Mesenteric fat pad (tissue), 1 donor: Measurements from ENCODE around the gene RPAP2. TPM values are rescaled to one million over a fixed set of nuclear protein-coding genes. Genes with fewer than 3 reads are reported as not detected.
"Not testable (repeated sequence)": the region's sequence is repeated elsewhere in the genome, so short reads cannot be mapped to it uniquely, and the experiment has no call there.

Experiments
- DNase-seq: peaks from one replicate; pipeline ENCODE4 v3.0.0-alpha.2; 2020; ENCODE audit warnings: low spot score
- total RNA-seq: library from RNA; stranded (reverse); fragmentation: NEBNext Ultra II Directional; extraction: Animal tissue kit (Norgen Biotek cat#: 25700); gene quantifications from one replicate; pipeline ENCODE4 v1.2.1, GENCODE V29; 2021
- donor health status: DM: yes; HTN: yes; CAD: no.

The RPAP2 gene
- total RNA-seq, 1 donor from 2014 or later, result 29.0 TPM

DNA sequence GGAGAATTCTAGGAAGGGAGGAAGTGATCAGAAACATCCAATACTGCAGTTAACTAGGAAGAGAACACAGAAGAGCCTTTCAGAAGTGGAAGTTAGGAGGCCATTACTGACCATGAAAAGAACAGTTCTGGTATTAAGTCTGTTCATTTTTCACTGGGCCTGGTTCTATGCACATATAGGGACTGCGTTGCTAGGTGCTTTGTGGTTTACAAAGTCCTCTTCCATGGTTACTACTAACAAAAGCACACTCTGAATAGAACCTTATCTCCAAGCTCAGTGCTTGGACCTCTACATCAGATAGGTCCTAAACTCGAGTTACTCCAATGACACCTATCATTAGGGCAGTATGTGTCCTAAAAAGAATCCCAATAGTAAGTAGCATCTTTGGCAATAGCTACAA, 75.4 kb downstream of the RPAP2 start:
- DNase-seq, result no peak

DNA sequence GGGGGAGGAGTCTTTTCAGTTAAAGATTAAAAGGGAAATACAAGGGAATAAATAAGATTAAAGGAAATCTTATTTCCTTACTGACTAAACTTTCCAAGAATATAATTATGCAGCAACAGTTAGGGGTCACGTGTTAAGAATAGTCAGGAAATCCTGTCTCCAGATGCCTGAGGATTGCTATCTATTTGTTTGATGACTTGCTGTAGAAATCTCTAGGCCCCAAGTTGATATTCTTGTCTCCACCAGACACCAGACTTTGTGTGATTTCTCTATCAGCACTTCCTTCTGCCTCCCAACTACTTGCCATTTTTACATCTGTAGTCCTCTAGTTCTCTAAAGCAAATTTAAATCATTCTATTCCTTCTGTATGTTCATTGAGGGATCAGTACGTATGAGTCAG, 77.5 kb downstream of the RPAP2 start:
- DNase-seq, result no peak

DNA sequence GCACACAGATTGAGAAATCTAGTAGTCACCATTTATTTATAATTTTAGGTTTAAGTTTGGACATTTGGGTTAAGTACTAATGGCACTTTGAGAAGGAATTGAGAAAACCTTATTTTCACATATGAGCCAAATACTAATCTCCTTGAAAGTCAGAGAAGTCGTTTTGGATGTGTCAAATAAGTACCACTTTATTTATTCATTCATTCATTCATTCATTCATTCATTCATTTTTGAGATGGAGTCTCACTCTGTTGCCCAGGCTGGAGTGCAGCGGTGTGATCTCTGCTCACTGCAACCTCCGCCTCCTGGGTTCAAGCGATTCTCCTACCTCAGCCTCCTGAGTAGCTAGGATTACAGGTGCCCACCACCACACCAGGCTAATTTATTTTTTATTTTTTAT, 79.1 kb downstream of the RPAP2 start:
- not testable (repeated sequence) for DNase-seq

DNA sequence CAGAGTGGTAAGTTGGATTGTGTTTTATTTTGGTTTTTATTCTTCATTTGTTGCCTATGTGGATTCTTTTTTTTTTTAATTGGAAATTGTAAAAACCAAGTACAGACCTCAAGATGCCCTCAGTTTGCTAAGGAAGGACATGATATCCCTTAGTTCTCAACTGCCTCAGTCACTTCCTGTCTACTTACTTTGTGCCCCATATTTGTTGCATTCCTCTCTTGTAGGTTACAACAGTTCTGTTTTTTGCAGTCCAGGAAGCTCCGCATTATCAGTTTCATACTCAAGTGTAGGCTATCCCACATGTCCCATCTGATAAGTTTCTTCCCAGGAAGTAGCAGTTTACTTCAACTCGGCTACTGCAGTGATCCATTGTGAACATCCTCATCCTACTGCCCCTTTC, 82.0 kb downstream of the RPAP2 start:
- DNase-seq, result no peak

DNA sequence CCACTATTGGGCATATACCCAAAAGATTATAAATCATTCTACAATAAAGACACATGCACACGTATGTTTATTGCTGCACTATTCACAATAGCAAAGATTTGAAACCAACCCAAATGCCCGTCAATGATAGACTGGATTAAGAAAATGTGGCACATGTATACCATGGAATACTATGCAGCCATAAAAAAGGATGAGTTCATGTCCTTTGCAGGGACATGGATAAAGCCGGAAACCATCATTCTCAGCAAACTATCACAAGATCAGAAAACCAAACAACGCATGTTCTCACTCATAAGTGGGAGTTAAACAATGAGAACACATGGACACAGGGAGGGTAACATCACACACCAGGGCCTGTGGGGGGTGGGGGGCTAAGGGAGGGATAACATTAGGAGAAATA, 95.1 kb downstream of the RPAP2 start:
- DNase-seq, result not testable (repeated sequence)

DNA sequence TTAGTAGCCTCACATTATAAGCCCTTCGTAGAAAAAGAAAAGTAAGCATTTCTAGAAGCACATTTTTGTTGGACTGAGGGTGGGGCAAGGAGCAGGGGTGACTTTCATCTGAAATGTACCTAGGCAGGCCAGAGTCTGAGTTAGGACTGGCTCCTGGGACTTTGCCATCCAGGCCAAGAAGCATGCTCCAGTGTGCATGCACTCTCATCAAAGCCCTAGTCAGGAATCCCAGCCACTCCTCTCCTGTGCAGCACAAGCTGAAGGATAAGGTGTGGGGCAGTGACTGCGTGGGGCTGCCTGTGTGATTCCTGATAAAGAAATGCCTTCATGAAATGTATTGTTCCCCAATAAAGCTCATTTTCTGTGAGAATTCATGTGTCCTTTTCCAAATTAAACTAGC, 99.7 kb downstream of the RPAP2 start:
- no peak for DNase-seq

DNA sequence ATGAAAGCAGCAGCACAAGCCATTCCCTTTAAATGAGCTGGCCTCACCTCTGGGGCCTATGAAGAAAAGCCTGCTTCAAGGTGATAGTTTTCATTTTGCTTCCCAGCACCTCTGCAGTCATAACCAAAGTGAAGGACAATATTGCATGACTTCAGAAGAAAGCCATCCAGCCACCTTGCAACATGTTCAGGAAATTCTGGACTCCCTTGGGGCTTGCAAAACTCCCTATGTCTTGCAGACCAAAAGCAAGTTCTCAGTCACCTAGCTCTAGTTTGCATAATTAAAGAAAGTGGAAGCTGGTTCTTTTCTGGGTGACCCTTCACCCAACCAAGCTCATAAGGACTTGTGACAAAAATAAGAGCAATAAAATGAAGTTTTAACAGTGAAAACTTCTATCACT, 100.2 kb downstream of the RPAP2 start:
- DNase-seq, result no peak

DNA sequence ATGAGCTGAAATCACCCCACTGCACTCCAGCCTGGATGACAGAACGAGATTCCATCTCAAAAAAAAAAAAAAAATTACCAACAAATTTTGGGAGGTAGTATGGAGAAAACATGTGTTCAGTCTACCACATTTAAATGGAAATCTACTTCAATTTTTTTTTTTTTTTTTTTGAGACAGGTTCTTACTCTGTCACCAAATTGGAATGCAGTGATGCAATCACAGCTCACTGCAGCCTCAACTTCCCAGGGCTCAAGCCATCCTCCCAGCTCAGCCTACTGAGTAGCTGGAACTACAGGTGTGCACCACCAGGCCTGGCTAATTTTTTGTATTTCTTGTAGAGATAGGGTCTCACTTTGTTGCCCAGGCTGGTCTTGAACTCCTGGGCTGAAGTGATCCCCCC, 105.8 kb downstream of the RPAP2 start:
- no peak for DNase-seq

DNA sequence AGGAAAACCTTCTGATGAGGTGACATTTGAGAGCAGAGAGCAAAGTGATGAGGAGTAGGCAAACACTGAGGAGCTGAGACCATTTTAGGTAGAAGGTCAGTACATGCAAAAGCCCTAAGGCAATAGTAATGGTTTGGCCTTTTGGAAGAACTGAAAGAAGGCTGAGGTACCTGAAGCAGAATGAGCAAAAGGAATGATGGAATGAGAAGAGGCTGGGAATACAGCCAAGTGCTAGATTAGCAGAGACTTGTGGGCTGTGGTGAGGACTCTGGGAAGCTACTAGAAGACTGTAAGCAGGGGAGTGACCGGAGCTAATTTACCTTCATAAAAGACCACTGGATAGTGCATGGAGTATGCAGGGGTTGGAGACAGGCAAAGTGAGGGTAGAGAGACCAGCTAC, 110.0 kb downstream of the RPAP2 start:
- DNase-seq, result no peak

DNA sequence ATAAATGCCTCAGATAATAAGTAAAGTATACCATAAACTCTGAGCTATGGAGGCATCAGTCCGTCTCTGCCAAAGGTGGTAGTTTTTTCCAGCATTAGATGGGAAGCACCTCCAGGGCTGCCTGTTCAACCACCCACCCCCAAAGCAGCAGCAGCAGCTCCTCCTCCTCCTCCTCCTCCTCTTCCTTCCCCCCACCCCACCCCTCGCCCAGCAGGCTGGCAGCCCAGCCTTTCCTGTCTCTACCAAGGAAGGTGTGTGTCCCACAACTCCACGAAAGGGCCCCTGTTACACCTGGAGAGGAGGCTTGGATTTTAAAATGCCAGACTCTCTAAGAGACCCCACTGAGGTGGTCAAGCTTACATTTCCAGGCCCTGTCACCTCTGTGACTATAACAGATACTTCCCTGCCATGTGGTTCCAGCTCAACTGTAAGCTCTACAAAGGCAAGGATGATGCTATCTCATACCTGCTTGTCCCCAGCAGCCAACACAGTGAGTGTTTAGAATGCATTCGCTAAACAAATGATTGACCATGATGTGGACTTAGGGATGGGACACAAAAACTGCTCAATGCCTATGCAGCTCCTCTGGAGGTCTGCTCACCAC, 111.2 kb downstream of the RPAP2 start:
- DNase-seq, result no peak

DNA sequence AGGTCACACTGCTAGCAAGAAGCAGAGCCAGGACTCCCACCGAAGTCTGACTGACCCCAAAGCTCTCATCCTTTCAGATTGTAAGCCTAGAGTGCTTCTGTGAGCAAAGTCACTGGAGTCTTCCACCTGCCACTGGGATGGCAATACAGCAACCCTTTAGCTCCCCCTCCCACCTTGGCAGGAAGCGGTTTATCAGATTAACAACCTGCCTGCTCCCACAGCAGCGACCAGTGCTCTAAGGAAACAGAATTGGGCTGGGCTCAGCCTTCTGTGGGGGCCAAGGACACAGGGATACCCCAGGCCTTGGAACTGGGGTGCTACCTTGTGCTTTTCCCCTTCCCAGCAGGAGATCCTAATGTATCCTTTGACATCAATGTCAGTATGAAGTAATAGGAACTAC, 111.8 kb downstream of the RPAP2 start:
- DNase-seq, result no peak

DNA sequence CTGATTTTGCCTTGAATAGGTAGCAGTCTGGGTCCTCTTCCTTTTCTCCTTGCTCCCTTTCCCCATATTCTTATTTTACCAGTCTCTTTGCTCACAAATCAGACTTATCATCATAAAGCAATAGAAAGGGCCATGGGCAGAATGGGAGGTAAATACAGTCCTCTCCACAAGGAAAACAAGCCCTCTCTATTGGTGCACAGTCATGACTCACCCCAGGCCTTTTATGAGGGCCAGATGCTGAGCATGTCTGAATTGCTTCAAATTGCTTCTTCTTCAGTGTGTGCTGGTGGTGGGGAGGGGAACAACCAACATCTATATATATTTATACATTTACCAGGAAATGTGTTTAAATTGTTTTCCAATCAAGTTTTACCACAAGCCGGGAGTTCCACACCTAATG, 112.7 kb downstream of the RPAP2 start:
- no peak for DNase-seq

DNA sequence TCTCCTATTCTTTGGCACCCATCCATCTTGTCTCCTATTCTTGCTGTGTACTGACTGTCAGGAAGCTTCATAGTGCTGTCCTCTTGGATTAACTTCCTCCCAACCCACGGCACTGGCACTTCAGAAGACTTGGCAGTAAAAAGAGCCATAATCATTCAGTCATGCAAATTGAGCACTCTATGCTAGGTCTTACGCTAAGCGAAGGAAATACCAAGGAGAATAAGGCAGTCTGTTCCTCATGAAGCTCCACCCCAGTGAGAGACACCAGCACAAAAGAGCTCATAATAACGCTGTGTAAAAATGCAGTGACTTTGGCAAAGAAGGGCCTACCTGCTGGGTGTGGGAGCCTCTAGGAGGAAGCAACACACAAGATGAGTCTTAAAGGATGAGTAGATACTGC, 120.8 kb downstream of the RPAP2 start:
- no peak for DNase-seq

DNA sequence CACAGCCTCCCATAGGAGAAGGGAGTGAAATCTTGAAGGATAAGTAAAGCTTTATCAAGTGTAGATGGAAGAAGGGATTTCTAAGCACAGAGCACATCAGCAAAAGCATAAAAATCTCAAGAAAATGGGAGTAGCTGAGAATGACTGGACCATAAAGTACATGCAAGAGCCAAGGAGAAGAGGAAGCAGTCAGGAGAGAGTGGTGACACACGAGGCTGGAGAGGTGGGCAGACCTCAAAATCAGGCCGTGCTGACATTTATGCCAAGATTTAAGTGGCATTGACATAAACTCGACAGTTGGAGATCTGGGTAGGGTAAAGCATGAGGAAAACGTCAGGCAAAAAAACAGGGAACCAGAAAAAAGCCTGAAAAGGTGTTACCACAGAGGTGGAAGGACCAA, 125.5 kb downstream of the RPAP2 start:
- no peak for DNase-seq

DNA sequence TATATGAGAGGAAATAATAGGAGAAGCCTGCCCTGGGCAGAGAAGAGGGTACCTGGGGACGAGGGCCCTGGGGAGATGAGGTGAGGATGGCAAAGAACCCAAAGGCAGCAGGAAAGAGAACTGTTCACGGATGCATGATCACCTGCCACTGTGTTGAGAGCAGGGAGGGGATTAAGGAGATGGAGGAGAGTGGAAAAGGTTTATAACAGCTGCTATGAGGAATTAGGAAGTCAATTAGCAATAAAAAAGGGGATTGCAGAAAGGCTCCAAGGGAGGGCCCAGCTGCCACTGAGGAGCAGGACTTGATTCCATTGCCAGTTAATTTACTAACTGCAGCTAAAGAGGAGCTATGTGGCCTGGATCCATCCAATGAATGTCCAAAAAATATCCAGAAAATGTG, 126.8 kb downstream of the RPAP2 start:
- no peak for DNase-seq

DNA sequence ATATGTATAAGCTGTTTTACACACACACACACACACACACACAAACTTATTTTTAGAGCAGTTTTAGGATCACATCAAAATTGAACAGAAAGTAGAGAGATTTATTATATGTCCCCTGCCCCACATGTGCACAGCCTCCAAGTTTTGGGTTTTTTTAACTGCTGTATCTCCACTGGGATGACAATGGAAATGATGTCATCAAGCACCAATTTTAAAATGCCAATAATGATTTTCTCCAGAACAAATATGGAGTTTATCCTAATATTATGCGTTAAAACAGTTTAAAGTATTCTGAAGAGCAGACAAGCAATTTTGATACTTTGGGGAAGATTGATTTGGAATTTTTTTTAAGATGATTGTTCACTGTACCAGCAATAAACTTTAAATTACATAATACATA, 131.2 kb downstream of the RPAP2 start:
- DNase-seq, result no peak

DNA sequence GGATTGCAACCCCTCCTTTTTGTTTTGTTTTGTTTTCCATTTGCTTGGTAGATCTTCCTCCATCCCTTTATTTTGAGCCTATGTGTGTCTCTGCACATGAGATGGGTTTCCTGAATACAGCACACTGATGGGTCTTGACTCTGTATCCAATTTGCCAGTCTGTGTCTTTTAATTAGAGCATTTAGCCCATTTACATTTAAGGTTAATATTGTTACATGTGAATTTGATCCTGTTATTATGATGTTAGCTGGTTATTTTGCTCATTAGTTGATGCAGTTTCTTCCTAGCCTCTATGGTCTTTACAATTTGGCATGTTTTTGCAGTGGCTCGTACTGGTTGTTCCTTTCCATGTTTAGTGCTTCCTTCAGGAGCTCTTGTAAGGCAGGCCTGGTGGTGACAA, 135.7 kb downstream of the RPAP2 start:
- not testable (repeated sequence) for DNase-seq

DNA sequence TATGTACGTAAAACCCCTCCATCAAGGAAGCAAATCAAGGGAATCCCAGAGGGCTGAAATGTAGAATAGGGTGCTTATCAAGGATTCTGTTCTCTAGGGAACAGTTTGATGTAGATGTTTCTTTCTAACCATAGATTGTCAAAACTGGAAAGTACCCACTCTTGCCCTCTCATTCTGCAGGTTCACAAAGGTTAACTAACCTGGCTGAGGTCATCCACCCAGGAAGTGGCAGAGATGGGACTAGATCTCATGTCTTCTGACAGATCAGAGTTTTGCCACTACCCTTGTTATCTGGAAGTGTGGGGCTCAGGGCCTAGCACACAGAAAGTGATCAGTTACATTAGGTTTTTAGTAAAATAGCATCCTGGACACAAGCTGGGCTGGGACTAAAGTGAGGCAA, 140.4 kb downstream of the RPAP2 start:
- DNase-seq, result no peak

DNA sequence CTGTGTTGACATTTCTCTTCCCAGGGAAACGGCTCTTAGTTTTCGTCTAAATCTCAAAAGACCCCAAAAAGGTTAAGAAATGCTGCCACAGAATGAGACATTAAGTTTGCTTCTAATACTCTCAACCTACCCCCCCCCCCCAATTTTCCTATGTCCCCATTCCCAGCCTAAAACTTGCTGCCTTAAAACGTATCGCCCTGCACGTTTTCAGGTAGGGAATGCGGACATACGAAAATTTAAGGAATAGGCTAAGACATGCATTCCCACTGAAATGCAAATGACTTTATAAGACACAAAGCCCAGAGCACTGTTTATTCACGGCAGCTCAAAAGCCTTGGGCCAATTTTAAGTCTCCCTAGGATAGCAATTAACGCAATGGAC, 142.4 kb downstream of the RPAP2 start:
- no peak for DNase-seq

DNA sequence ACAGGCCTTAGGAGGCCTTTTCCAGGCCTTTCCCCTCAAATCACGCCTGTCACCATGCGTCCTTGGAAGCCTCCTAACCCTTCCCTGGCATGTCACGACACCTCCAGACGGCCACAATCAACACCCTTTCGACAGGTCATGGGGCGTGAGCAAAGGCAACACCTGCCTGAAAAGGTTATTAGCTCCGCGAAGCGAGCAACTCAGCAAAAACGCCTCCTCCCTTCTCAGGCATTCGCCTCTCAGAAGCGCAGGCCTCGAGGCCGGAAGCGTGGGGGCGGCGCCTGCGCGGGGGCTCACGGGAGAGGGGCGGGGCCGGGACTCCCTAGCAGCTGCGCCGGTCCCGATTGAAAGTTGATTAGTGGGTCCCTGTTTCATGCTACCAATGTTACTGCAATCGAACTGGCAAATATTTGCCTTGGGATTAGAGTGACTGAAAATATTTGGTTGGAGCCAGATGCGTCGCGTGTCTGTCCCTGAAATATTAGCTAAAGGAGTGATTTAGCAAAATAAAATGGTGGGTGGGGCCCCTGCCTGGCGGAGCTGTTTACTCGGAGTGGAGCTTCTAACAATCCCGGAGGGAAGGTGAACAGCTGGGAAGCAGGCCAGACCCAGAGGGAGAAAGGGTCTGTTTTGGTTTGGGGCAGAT, 143.0 kb downstream of the RPAP2 start:
- DNase-seq, result no peak

DNA sequence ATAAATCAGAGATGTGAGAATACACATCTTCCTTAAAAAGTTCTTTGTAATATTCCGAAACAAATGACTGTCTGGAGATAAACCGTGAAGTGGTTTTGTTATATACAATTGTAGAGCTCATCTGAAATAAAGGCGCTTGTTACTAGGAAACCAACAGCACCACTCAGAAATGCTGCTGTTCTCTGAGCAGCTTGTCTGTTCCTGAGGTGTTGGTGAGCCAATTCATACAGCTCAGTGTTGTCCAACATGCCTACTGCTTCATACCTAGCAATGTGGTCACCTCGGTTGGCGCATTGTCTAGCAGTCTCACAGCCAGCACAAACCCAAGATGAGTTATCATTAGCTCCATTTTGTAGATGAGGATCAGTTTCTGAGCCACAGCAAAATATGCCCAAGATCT, 143.5 kb downstream of the RPAP2 start:
- no peak for DNase-seq

DNA sequence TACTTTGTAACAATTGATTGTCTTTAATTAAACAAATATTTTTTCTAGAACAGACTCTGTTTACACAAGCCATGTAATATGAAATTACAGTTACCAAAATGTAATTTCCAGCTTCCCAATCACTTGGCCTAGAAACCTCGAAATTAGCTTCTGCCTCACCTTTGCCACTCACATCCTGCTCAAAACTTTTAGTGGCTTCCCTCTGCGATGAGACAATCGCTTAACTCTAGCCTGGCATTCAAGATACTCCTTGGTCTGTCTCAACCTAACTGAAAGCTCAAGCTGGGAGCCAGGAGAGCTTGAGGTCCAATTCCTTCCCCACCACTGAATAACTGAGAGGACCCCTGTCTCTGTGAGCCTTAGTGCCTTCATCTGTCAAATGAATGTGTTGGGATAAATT, 145.0 kb downstream of the RPAP2 start:
- no peak for DNase-seq

DNA sequence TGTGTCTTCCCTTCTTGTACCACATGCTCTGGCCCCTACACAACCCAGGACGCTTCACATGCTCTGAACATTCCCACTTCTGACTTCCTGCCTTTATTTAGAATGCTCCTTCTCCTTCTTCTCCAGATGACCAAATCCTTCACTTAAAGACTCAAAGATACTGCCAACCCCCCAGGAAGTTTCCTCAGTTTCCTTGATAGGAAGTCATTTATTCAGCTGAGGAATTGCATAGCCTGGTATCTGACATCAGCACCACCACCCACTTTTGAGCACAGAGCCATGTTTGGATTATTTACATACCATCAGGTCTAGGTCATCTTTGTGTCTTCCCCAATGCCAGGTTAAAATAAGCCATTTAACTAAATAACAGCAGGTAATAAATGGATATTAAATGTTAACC, 145.5 kb downstream of the RPAP2 start:
- DNase-seq, result no peak

DNA sequence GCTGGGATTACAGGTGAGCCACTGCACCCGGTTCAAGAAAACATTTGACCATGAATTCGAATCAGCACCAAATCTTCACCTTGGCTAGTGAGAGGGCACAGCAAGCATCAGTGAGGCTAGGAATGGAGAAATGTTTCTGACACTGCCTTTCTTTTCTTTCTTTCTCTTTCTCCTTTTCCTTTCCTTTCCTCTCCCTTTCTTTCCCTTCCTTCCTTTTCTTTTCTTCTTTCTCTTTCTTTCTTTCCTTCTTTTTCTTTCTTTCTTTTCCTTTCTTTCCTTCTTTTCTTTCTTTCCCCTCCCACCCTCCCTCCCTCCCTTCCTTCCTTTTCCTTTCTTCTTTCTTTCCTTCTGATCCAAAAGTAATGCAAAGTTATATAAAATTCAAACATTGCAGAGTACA, 147.0 kb downstream of the RPAP2 start:
- DNase-seq, result no peak
